Gastrocnemius medialis (tissue), 4 donors: ENCODE measurements around the gene IKBKE. TPM values are rescaled to one million over a fixed set of nuclear protein-coding genes. Genes with fewer than 3 reads are reported as not detected.

Source experiments
- ATAC-seq, 2 donors: fragments of 150-250 bp; one replicate each; pipeline ENCODE4 v1.9.1; 2016
- DNase-seq, 2 donors: peaks; one replicate each; pipeline ENCODE4 v3.0.0-alpha.2; 2019
- H3K27ac ChIP-seq, 4 donors: fragments of 200-600 bp; sonication (generic); 1 replicate in 1 of 4; 2 replicates in 3 of 4; pipeline ENCODE4 v1.5.1; 2016 to 2018; ENCODE audit warnings: mild to moderate bottlenecking in 2 of 4, moderate library complexity in 1 of 4
- H3K27me3 ChIP-seq, 3 donors: fragments of 200-600 bp; sonication (generic) in 2 of 3; 1 replicate in 1 of 3; 2 replicates in 2 of 3; pipeline versions ENCODE4 v1.5.1 to v1.6.0; 2016 to 2019; ENCODE audit warnings: mild to moderate bottlenecking in 1 of 3, moderate library complexity in 1 of 3
- H3K36me3 ChIP-seq, 2 donors: fragments of 200-600 bp; sonication (generic) in 1 of 2; one replicate each; pipeline ENCODE4 v1.5.1; 2017 to 2018
- H3K4me1 ChIP-seq, 2 donors: fragments of 200-600 bp; sonication (generic) in 1 of 2; one replicate each; pipeline ENCODE4 v1.5.1; 2016 to 2017; ENCODE audit warnings: mild to moderate bottlenecking in 2 of 2
- H3K4me3 ChIP-seq, 4 donors: fragments of 200-600 bp; sonication (generic) in 3 of 4; 1 replicate in 1 of 4; 2 replicates in 3 of 4; pipeline ENCODE4 v1.5.1; 2016 to 2019; ENCODE audit warnings: mild to moderate bottlenecking in 2 of 4
- H3K9me3 ChIP-seq, 3 donors: fragments of 200-600 bp; sonication (generic) in 2 of 3; 1 replicate in 1 of 3; 2 replicates in 2 of 3; pipeline ENCODE4 v1.5.1; 2016 to 2019
- POLR2A ChIP-seq, 2 donors: fragments of 450-650 bp; IDR thresholded peaks; one replicate each; pipeline ENCODE4 v1.6.1; 2017; ENCODE audit warnings: antibody characterized with exemption in 2 of 2, mild to moderate bottlenecking in 2 of 2, moderate library complexity in 2 of 2
- in situ Hi-C, 4 donors: fragments of 200-750 bp; cut with MboI; loops; one replicate each; pipeline versions ENCODE4 v1.15.0 to v1.8.0; 2017; ENCODE audit warnings: low sequenced_read_pairs in 4 of 4
- intact Hi-C: fragments of 100-400 bp; cut with DNase I; formaldehyde crosslinking; loops from one replicate; pipeline ENCODE4 v1.15.1; 2023; ENCODE audit warnings: low total_unique reads
- total RNA-seq, 4 donors: library from RNA; depleted of rRNA; stranded (reverse); fragments of >200 nt; gene quantifications; one replicate each; pipeline versions ENCODE4 v1.1.0 to v1.2.3, GENCODE V29; 2016
- TF ChIP-seq, protein P1 (sequence below), 5 experiments: fragments of 450-650 bp in 3 of 5; fragments of 200-600 bp in 2 of 5; sonication (generic) in 2 of 5; IDR thresholded peaks in 4 of 5; conservative IDR thresholded peaks in 1 of 5; 1 replicate in 4 of 5; 2 replicates in 1 of 5; pipeline ENCODE4 v1.5.1; 2016 to 2019; ENCODE audit warnings: antibody characterized with exemption in 5 of 5, mild to moderate bottlenecking in 3 of 5, moderate library complexity in 3 of 5

IKBKE gene
- total RNA-seq, 4 donors from 2014 or later = 0.81 to 1.1 (median 0.84) TPM; not detected in 1

DNA sequence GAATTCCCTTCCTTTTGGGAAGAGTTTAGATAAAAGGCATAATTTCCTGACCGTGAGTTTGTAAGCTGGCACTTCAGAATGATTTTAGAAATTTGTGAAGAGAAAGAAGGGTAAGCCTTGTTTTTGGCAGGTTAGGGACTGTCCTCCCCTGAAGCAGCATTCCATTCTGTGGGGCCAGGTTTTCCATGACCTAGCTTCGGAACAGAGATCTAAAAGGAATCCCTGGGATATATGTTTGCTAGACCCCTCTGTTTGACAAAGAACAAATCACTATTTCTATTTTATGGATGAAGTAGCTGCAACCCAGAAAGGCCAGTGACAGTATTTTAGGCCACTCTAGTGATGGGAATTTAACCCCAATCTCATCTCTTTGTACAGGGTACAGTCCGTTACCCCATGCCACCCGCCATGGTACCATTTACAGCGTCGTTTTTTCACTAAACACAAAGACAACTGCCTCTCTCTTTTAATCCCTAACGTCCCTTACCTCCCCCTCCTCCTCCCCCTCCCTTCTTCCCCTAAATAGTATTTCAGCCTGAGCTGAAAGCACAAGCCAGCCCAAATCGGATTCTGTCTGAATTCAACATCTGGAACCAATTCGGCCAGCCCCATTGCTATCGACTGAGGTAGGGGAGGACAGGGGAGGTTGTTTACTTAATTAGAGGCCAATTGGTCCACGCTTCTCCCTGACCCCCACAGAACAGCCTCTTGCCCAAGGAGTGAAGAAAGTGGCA is 23.4 kb upstream of the IKBKE start:
- intact Hi-C loops = no loop called here
- TF ChIP-seq, protein P1, sequence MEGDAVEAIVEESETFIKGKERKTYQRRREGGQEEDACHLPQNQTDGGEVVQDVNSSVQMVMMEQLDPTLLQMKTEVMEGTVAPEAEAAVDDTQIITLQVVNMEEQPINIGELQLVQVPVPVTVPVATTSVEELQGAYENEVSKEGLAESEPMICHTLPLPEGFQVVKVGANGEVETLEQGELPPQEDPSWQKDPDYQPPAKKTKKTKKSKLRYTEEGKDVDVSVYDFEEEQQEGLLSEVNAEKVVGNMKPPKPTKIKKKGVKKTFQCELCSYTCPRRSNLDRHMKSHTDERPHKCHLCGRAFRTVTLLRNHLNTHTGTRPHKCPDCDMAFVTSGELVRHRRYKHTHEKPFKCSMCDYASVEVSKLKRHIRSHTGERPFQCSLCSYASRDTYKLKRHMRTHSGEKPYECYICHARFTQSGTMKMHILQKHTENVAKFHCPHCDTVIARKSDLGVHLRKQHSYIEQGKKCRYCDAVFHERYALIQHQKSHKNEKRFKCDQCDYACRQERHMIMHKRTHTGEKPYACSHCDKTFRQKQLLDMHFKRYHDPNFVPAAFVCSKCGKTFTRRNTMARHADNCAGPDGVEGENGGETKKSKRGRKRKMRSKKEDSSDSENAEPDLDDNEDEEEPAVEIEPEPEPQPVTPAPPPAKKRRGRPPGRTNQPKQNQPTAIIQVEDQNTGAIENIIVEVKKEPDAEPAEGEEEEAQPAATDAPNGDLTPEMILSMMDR (IDR thresholded peaks at IDR 0.05 in 4 of 5, conservative IDR thresholded peaks at IDR 0.05 in 1 of 5) = no peak
- no peak for TF ChIP-seq POLR2A (IDR thresholded peaks at IDR 0.05)
- in situ Hi-C loops = no loop called here
- Histone ChIP-seq H3K4me3 (no peak overlapping the region), H3K9me3 (no peaks in the 10 kb centered on the region), H3K36me3 (no peaks in the 10 kb centered on the region), H3K27ac (no peak overlapping the region), H3K4me1 (peaks cover 7 to 19% of the 10 kb centered on the region in 2 donors), H3K27me3 (no peaks in the 10 kb centered on the region)
- ATAC-seq (no peak), DNase-seq (no peak)

DNA sequence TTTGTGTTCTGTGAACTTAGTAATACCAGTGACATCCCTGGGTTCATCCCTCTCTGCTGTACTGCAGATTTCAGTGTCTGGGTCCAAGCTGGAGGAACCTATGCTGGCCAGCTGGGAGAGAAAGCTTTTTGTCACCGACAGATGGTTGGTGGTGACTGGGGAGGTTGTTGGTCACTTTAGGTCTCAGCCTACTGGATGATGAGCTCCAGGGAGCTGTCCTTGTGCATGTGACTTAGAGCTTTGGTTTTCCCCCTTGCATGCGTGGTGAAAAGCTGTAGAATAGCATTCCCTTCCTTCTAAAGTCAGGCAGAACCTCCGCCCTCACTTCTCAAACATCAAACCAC is 22.9 kb upstream of the IKBKE start:
- DNase-seq = no peak
- Histone ChIP-seq H3K36me3 (no peaks in the 10 kb centered on the region), H3K27ac (no peak overlapping the region), H3K4me1 (peaks cover 7 to 19% of the 10 kb centered on the region in 2 donors), H3K9me3 (no peaks in the 10 kb centered on the region), H3K4me3 (no peak overlapping the region), H3K27me3 (no peaks in the 10 kb centered on the region)
- TF ChIP-seq, protein P1 (IDR thresholded peaks at IDR 0.05 in 4 of 5, conservative IDR thresholded peaks at IDR 0.05 in 1 of 5) = no peak
- intact Hi-C loops = no loop called here
- in situ Hi-C loops = no loop called here
- no peak for ATAC-seq

DNA sequence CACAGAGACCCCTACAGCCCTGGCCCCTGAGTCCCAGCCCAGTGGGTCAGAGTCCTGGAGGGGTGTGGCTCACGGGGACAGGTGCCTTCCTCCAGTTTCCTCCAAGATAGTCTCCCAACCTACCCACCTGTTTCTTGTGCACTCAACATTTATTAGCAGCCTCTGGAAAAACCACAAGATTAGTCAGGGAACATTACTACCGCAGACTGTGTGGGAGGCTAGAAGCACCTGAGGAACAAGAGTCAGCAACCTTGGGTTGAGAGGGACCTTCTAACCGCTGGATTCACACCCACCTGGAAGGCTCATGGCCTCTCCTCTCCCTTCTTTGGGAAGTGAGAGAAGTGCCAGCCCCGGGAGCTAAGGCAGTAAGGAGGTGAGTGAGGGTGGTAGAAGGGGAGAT is 22.5 kb upstream of the IKBKE start:
- intact Hi-C loops (no loop called here), in situ Hi-C loops (no loop called here)
- peaks cover 7 to 19% of the 10 kb centered on the region in 2 donors for H3K4me1 ChIP-seq
- H3K36me3 ChIP-seq = no peaks in the 10 kb centered on the region
- TF ChIP-seq, protein P1 (IDR thresholded peaks at IDR 0.05 in 4 of 5, conservative IDR thresholded peaks at IDR 0.05 in 1 of 5) = no peak
- TF ChIP-seq POLR2A (IDR thresholded peaks at IDR 0.05) = no peak
- no peaks in the 10 kb centered on the region for H3K27me3 ChIP-seq
- H3K4me3 ChIP-seq = no peak overlapping the region
- ATAC-seq (no peak), DNase-seq (no peak)
- H3K9me3 ChIP-seq = no peaks in the 10 kb centered on the region
- no peak overlapping the region for H3K27ac ChIP-seq

DNA sequence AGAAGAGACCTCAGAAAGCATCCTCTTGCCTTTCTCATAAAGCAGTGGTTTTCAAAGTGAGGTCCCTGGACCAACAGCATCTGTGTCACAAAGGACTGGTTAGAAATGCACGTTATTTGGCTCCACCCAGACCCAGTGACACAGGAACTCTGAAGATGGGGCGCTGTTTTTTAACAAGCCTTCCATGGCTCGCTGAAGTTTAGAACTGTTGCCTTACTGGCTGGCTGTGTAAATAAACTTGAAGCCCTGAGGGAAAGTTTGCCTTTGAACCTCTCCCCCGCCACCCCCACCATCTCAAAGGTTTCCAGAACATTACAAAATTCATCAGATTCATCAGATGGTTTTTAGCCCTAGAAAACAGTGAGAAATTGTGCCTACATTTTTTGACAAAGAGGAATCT is 21.8 kb upstream of the IKBKE start:
- intact Hi-C loops = no loop called here
- Histone ChIP-seq H3K4me3 (no peak overlapping the region), H3K4me1 (peaks cover 7 to 19% of the 10 kb centered on the region in 2 donors), H3K36me3 (no peaks in the 10 kb centered on the region), H3K27ac (no peak overlapping the region), H3K27me3 (no peaks in the 10 kb centered on the region), H3K9me3 (no peaks in the 10 kb centered on the region)
- in situ Hi-C loops = no loop called here
- DNase-seq (no peak), ATAC-seq (no peak)
- TF ChIP-seq POLR2A (IDR thresholded peaks at IDR 0.05) = no peak
- TF ChIP-seq, protein P1 (IDR thresholded peaks at IDR 0.05 in 4 of 5, conservative IDR thresholded peaks at IDR 0.05 in 1 of 5) = no peak

DNA sequence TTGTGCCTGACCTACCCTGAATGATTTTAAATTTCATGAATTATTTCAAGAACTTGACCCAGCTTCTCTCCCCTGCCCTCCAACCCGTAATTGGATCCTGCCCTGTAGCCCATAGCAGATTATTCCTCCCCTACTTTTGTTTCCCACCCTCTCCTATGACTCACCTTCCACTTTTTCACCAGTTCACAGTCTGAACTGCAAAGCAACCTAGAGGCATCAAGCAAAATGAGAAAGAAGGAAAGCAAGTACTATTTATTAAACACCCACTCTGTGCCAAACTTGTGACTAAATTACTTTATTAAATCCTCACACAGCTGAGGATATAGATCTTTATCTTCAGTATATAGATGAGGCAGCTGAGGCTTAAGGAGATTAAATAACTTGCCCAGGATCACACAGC is 20.7 kb upstream of the IKBKE start:
- TF ChIP-seq, protein P1 (IDR thresholded peaks at IDR 0.05 in 4 of 5, conservative IDR thresholded peaks at IDR 0.05 in 1 of 5) = no peak
- no peak for TF ChIP-seq POLR2A (IDR thresholded peaks at IDR 0.05)
- Histone ChIP-seq H3K4me3 (no peak overlapping the region), H3K9me3 (no peaks in the 10 kb centered on the region), H3K27me3 (no peaks in the 10 kb centered on the region), H3K36me3 (no peaks in the 10 kb centered on the region), H3K4me1 (peaks cover 7 to 16% of the 10 kb centered on the region in 2 donors), H3K27ac (no peak overlapping the region)
- no peak for DNase-seq
- in situ Hi-C loops = no loop called here
- ATAC-seq = no peak
- intact Hi-C loops = no loop called here
